Liver (tissue), 9 donors: ENCODE measurements around the gene GPR179. TPM values are rescaled to one million over a fixed set of nuclear protein-coding genes. Genes with fewer than 3 reads are reported as not detected.

ENCODE experiments used
- DNase-seq: peaks from one replicate; pipeline ENCODE4 v3.0.0-alpha.2; 2017; ENCODE audit warnings: low spot score
- H3K27ac ChIP-seq, 2 donors: one replicate each; pipeline ENCODE4 v1.7.0; 2013; ENCODE audit warnings: inconsistent platforms in 2 of 2, low read length in 2 of 2, control low read depth in 1 of 2, low read depth in 1 of 2, mild to moderate bottlenecking in 1 of 2
- H3K27me3 ChIP-seq, 4 donors: one replicate each; pipeline versions ENCODE4 v1.6.1 to v1.7.0; 2013; ENCODE audit warnings: low read length in 3 of 4, inconsistent platforms in 1 of 4, mild to moderate bottlenecking in 1 of 4, moderate library complexity in 1 of 4; ENCODE audit not compliant: control insufficient read depth in 4 of 4, insufficient read depth in 4 of 4
- H3K36me3 ChIP-seq, 4 donors: one replicate each; pipeline versions ENCODE4 v1.6.1 to v1.7.0; 2013; ENCODE audit warnings: low read length in 3 of 4, mild to moderate bottlenecking in 3 of 4, low read depth in 1 of 4, moderate library complexity in 1 of 4; ENCODE audit not compliant: control insufficient read depth in 4 of 4, insufficient read depth in 3 of 4
- H3K4me1 ChIP-seq, 4 donors: one replicate each; pipeline versions ENCODE4 v1.6.1 to v1.7.0; 2013; ENCODE audit warnings: low read length in 3 of 4, mild to moderate bottlenecking in 3 of 4, moderate library complexity in 1 of 4; ENCODE audit not compliant: control insufficient read depth in 4 of 4, insufficient read depth in 4 of 4
- H3K4me3 ChIP-seq, 3 donors: one replicate each; pipeline versions ENCODE4 v1.6.1 to v1.7.0; 2013; ENCODE audit warnings: low read length in 3 of 3, control low read depth in 1 of 3, low read depth in 1 of 3, mild to moderate bottlenecking in 1 of 3
- H3K9ac ChIP-seq, 2 donors: one replicate each; pipeline ENCODE4 v1.7.0; 2013; ENCODE audit warnings: low read length in 2 of 2, mild to moderate bottlenecking in 2 of 2, moderate library complexity in 2 of 2, control low read depth in 1 of 2, low read depth in 1 of 2
- H3K9me3 ChIP-seq, 4 donors: one replicate each; pipeline versions ENCODE4 v1.6.1 to v1.7.0; 2013; ENCODE audit warnings: low read length in 3 of 4; ENCODE audit not compliant: control insufficient read depth in 4 of 4
- ATF3 ChIP-seq: IDR thresholded peaks from 2 replicates; pipeline ENCODE4 v1.6.1; 2016; ENCODE audit warnings: antibody characterized with exemption
- CTCF ChIP-seq: fragments of 150-350 bp; IDR thresholded peaks from 2 replicates; pipeline ENCODE4 v1.5.1; 2017; ENCODE audit warnings: improper control_type of control experiment, low read depth, low read length; ENCODE audit not compliant: missing input control
- EGR1 ChIP-seq, 2 donors: IDR thresholded peaks; 2 replicates each; pipeline ENCODE4 v1.6.1; 2016 to 2018; ENCODE audit warnings: antibody characterized with exemption in 2 of 2, low read depth in 2 of 2
- FOXA1 ChIP-seq: IDR thresholded peaks from 2 replicates; pipeline ENCODE4 v1.6.1; 2016; ENCODE audit warnings: antibody characterized with exemption
- FOXA2 ChIP-seq: IDR thresholded peaks from 2 replicates; pipeline ENCODE4 v1.6.1; 2016; ENCODE audit warnings: antibody characterized with exemption
- GABPA ChIP-seq, 2 donors: IDR thresholded peaks in 1 of 2; conservative IDR thresholded peaks in 1 of 2; 2 replicates each; pipeline ENCODE4 v1.6.1; 2016; ENCODE audit warnings: antibody characterized with exemption in 2 of 2, mild to moderate bottlenecking in 1 of 2, moderate library complexity in 1 of 2
- HNF4A ChIP-seq, 2 donors: conservative IDR thresholded peaks; 2 replicates each; pipeline ENCODE4 v1.6.1; 2016; ENCODE audit warnings: antibody characterized with exemption in 2 of 2, mild to moderate bottlenecking in 2 of 2
- HNF4G ChIP-seq: IDR thresholded peaks from 2 replicates; pipeline ENCODE4 v1.6.1; 2016; ENCODE audit warnings: antibody characterized with exemption
- JUND ChIP-seq, 2 donors: IDR thresholded peaks; 2 replicates each; pipeline ENCODE4 v1.6.1; 2016; ENCODE audit warnings: antibody characterized with exemption in 2 of 2
- MAX ChIP-seq: IDR thresholded peaks from 2 replicates; pipeline ENCODE4 v1.6.1; 2016; ENCODE audit warnings: antibody characterized with exemption
- NR2F2 ChIP-seq: IDR thresholded peaks from 2 replicates; pipeline ENCODE4 v1.6.1; 2016; ENCODE audit warnings: antibody characterized with exemption
- RAD21 ChIP-seq, 2 donors: IDR thresholded peaks; 2 replicates each; pipeline ENCODE4 v1.6.1; 2016; ENCODE audit warnings: antibody characterized with exemption in 2 of 2, mild to moderate bottlenecking in 2 of 2
- REST ChIP-seq: IDR thresholded peaks from 2 replicates; pipeline ENCODE4 v1.6.1; 2016; ENCODE audit warnings: antibody characterized with exemption, mild to moderate bottlenecking
- RXRA ChIP-seq, 2 donors: IDR thresholded peaks; 2 replicates each; pipeline ENCODE4 v1.6.1; 2017 to 2018; ENCODE audit warnings: antibody characterized with exemption in 2 of 2, mild to moderate bottlenecking in 1 of 2
- SP1 ChIP-seq: IDR thresholded peaks from 2 replicates; pipeline ENCODE4 v1.6.1; 2018; ENCODE audit warnings: antibody characterized with exemption, mild to moderate bottlenecking
- TAF1 ChIP-seq: conservative IDR thresholded peaks from 2 replicates; pipeline ENCODE4 v1.6.1; 2016; ENCODE audit warnings: antibody characterized with exemption, mild to moderate bottlenecking
- YY1 ChIP-seq: IDR thresholded peaks from 2 replicates; pipeline ENCODE4 v1.6.1; 2016; ENCODE audit warnings: antibody characterized with exemption, mild to moderate bottlenecking
- ZBTB33 ChIP-seq: IDR thresholded peaks from 2 replicates; pipeline ENCODE4 v1.6.1; 2016; ENCODE audit warnings: antibody characterized with exemption
- WGBS: extraction: QIAGEN DNeasy Blood & Tissue Kit; methylation state at CpG from one replicate; pipeline ENCODE4 v1.1.7; 2013; 5-methylcytosine and 5-hydroxymethylcytosine counted together
- polyA plus RNA-seq, 2 donors: library from polyadenylated mRNA; stranded (reverse) in 1 of 2; unstranded in 1 of 2; fragments of 200-250 nt in 1 of 2; fragments of >200 nt in 1 of 2; fragmentation: Nextera tagmentation in 1 of 2; extraction: Ambion mirVana in 1 of 2; gene quantifications; one replicate each; pipeline versions ENCODE4 v1.2.1 to v1.2.3, GENCODE V29; 2013 to 2015
- total RNA-seq, 2 donors: library from RNA; depleted of rRNA; stranded (reverse); fragments of >200 nt; gene quantifications; one replicate each; pipeline ENCODE4 v1.2.3, GENCODE V29; 2014
- donor health status: healthy.
- donor health status: healthy.
- donor health status: healthy.
- donor health status: healthy.
- donor health status: healthy.

GPR179 gene
- total and polyA plus RNA-seq, 4 donors = under 0.01 to 0.05 (median 0.01) TPM; not detected in 1

- TF ChIP-seq GABPA (IDR thresholded peaks at IDR 0.05 in 1 of 2, conservative IDR thresholded peaks at IDR 0.05 in 1 of 2) (peak; percentile 46 to 87), ATF3 (no peak), HNF4A (conservative IDR thresholded peaks at IDR 0.05) (no peak), EGR1 (IDR thresholded peaks at IDR 0.05; ENCODE audit: low read depth in 2 of 2) (peak in 1 of 2 donors; percentile 7), YY1 (peak; percentile 65), ZBTB33 (no peak), REST (peak; percentile 82), JUND (IDR thresholded peaks at IDR 0.05) (peak in 1 of 2 donors; percentile 14), TAF1 (peak; percentile 84), FOXA2 (no peak), HNF4G (no peak), SP1 (peak; percentile 36), RAD21 (IDR thresholded peaks at IDR 0.05) (no peak), MAX (no peak), FOXA1 (no peak), CTCF (no peak), NR2F2 (no peak), RXRA (IDR thresholded peaks at IDR 0.05) (peak in 1 of 2 donors; percentile 13)
- DNase-seq = peak; percentile 97
- Histone ChIP-seq H3K27me3 (no peaks in the 10 kb centered on the region), H3K4me1 (peaks cover 6 to 16% (median 8%) of the 10 kb centered on the region in 4 donors), H3K27ac (peak within 1 kb of the TSS; percentile 81 to 83), H3K4me3 (peak within 1 kb of the TSS; percentile 68 to 98 (median 75)), H3K9ac (peak within 1 kb of the TSS; percentile 44 to 63), H3K9me3 (no peaks in the 10 kb centered on the region), H3K36me3 (no peaks in the 10 kb centered on the region)
- WGBS = 3% methylated on average over 84 of the region's 84 CpGs
Observed at GRCh38 chr17:38351412-38352222, 7.9 kb upstream of the GPR179 start, which contains the start of gene SOCS7. Gene SOCS7 (plus strand): TSS chr17:38351844. CDS start chr17:38352053, 209 bp downstream.
